GM12873 (cell line): ENCODE measurements around the gene GGNBP2.

Experiments used
- CTCF ChIP-seq: IDR thresholded peaks from 2 replicates; pipeline ENCODE4 v1.5.1; 2012; ENCODE audit warnings: low read depth, mild to moderate bottlenecking, moderate library complexity, low read length, control low read depth; ENCODE audit not compliant: insufficient read depth; ENCODE audit errors: missing control alignments

The GGNBP2 gene

DNA sequence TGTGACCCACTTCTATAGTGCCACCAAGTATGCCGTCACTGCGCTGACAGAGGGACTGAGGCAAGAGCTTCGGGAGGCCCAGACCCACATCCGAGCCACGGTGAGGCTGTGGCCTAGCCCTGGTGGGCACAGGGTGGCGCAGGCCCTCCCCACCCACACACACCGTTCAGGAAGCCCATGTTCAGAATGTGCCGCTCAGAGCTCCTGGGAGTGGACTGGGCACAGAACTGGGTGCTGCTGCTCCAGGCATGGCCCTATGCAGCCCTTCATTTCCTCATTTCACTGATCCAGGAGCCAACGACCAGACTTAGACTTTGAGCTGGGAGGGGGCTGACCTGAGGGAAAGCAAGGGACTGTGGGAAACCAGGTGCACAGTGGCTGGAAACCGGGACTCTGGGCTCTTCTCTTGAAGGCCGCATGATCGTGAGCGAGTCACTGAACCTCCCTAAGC lies 54.3 kb downstream of the GGNBP2 start:
- no peak for TF ChIP-seq CTCF

- TF ChIP-seq CTCF: no peak
Measured at GRCh38 chr17:36599546-36600250, 55.0 kb downstream of the GGNBP2 start.

GRCh38 chr17:36600465-36600864 lies 55.7 kb downstream of the GGNBP2 start:
- TF ChIP-seq CTCF: no peak

DNA sequence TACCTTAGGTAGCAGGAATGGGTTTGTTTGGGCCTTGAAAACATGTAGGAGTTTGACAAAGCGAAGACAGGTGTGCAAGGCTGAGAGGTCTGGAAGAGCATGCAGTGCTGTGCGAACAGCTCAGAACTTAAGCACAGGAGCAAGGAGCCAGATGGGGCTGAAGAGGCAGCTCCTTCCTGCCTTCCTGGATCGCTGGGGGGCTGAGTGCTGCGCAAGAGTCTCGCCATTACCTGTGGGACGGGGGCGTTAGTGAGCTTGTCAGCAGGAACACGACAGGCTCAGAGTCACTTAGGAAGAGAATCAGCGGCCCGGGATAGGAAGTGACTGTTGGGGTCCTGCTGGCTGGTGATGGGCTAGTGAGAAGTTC lies 56.2 kb downstream of the GGNBP2 start:
- no peak for TF ChIP-seq CTCF

- TF ChIP-seq CTCF: peak; percentile 19
Measured at GRCh38 chr17:36601303-36602029, 56.7 kb downstream of the GGNBP2 start, which contains the start of gene MRM1. TSS of gene MRM1 (plus strand) at chr17:36601583. CDS start at chr17:36601811, 228 bp downstream.

GRCh38 chr17:36602030-36602748 lies 57.5 kb downstream of the GGNBP2 start:
- TF ChIP-seq CTCF: no peak

DNA sequence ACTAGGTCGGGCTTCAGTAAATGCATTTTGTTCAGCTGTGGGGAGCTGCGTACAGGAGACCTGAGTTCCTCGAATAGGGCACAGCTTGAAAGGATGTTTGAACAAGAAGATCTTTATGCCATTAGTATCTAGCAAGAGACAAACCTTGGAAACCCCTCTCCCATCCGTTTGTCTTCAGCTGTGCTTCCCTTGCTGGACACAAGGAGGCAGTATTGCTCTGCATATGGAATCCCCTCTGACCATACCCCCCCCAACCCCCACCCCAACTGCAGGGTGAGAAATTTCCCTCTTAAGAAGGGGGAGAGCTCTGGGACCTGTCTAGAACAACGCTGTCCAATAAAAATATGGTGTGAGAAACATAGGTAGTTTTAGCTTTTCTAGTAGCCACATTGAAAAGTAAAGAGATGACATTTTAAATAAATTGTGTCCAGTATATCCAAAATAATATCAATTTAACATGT lies 58.2 kb downstream of the GGNBP2 start:
- TF ChIP-seq CTCF: peak; percentile 92
